ENCODE data around the gene MON2. TPM values are rescaled to one million over a fixed set of nuclear protein-coding genes. Genes with fewer than 3 reads are reported as not detected.

Gene MON2
- total RNA-seq, 1 donor from 2014 or later: 16.9 TPM

GRCh38 chr12:62642486-62642885 is 175.9 kb downstream of the MON2 start:
- no peak for DNase-seq (ENCODE audit: low read depth)
- no peak for TF ChIP-seq CTCF (IDR thresholded peaks at IDR 0.05; ENCODE audit: insufficient read depth, low read length, poor library complexity, severe bottlenecking)
- Histone ChIP-seq H3K36me3 (ENCODE audit: control insufficient read depth, insufficient read depth, low read length) (no peaks in the 10 kb centered on the region), H3K27me3 (ENCODE audit: control insufficient read depth, insufficient read depth, low read length) (no peaks in the 10 kb centered on the region), H3K4me3 (ENCODE audit: low read depth, low read length) (no peak overlapping the region)

- no peaks in the 10 kb centered on the region for H3K27me3 ChIP-seq (ENCODE audit: control insufficient read depth, insufficient read depth, low read length)
- no peak for DNase-seq (ENCODE audit: low read depth)
- H3K4me3 ChIP-seq (ENCODE audit: low read depth, low read length): no peak overlapping the region
- TF ChIP-seq CTCF (IDR thresholded peaks at IDR 0.05; ENCODE audit: insufficient read depth, low read length, poor library complexity, severe bottlenecking): no peak
- no peaks in the 10 kb centered on the region for H3K36me3 ChIP-seq (ENCODE audit: control insufficient read depth, insufficient read depth, low read length)
These were observed 176.9 kb downstream of the MON2 start for GRCh38 chr12:62643486-62643885.

GRCh38 chr12:62646566-62646965 is 179.9 kb downstream of the MON2 start:
- no peak for TF ChIP-seq CTCF (IDR thresholded peaks at IDR 0.05; ENCODE audit: insufficient read depth, low read length, poor library complexity, severe bottlenecking)
- H3K36me3 ChIP-seq (ENCODE audit: control insufficient read depth, insufficient read depth, low read length): no peaks in the 10 kb centered on the region

DNA sequence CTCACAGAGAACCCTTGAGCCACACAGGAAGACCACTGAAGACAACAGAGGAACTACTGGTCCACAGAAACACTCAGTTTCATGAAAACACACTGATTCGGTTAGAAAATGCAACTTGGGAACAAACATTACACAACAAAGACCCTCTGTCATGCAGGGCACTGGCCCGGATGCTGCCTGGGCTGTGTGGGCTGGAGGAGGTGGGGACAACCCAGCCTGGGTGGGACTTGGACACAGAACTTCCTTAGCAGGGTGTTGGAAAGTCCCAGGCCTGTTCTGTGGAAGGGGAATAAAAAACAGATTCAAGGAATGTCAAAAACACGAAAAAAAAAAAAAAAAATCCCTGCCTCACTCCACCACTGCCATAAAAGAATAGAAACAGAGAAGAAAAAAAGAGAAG is 181.0 kb downstream of the MON2 start:
- no peak for TF ChIP-seq CTCF (IDR thresholded peaks at IDR 0.05; ENCODE audit: insufficient read depth, low read length, poor library complexity, severe bottlenecking)
- DNase-seq (ENCODE audit: low read depth): no peak
- no peaks in the 10 kb centered on the region for H3K36me3 ChIP-seq (ENCODE audit: control insufficient read depth, insufficient read depth, low read length)
- H3K4me3 ChIP-seq (ENCODE audit: low read depth, low read length): no peak overlapping the region
- H3K27me3 ChIP-seq (ENCODE audit: control insufficient read depth, insufficient read depth, low read length): no peaks in the 10 kb centered on the region

More at GRCh38 chr12:62646566-62646965, 179.9 kb downstream of the MON2 start:
- H3K27me3 ChIP-seq (ENCODE audit: control insufficient read depth, insufficient read depth, low read length): no peaks in the 10 kb centered on the region
- DNase-seq (ENCODE audit: low read depth): no peak
- H3K4me3 ChIP-seq (ENCODE audit: low read depth, low read length): no peak overlapping the region

GRCh38 chr12:62649412-62650138 is 182.9 kb downstream of the MON2 start:
- H3K36me3 ChIP-seq (ENCODE audit: control insufficient read depth, insufficient read depth, low read length): no peaks in the 10 kb centered on the region
- no peaks in the 10 kb centered on the region for H3K27me3 ChIP-seq (ENCODE audit: control insufficient read depth, insufficient read depth, low read length)
- TF ChIP-seq CTCF (IDR thresholded peaks at IDR 0.05; ENCODE audit: insufficient read depth, low read length, poor library complexity, severe bottlenecking): no peak
- no peak for DNase-seq (ENCODE audit: low read depth)
- no peak overlapping the region for H3K4me3 ChIP-seq (ENCODE audit: low read depth, low read length)

Other genes starting within 250 kb of the MON2 start
- gene USP15, start 206.4 kb upstream of the MON2 start, total RNA-seq: 33.8 and 37.5 TPM in 2 replicates